Measurements from ENCODE around the gene IFT172. TPM values are rescaled to one million over a fixed set of nuclear protein-coding genes. Genes with fewer than 3 reads are reported as not detected.

Gene IFT172
- total RNA-seq, 4 donors from 2014 or later: 7.6 to 19.6 (median 13.5) TPM

GRCh38 chr2:27421660-27422250 lies 67.8 kb downstream of the IFT172 start:
- no peak overlapping the region for H3K27ac ChIP-seq
- WGBS, 2 donors: 78 to 88% methylated on average over 4 of the region's 4 CpGs
- no peaks in the 10 kb centered on the region for H3K36me3 ChIP-seq
- H3K27me3 ChIP-seq: no peaks in the 10 kb centered on the region
- no peak for TF ChIP-seq POLR2A (IDR thresholded peaks at IDR 0.05)
- TF ChIP-seq CTCF (IDR thresholded peaks at IDR 0.05): no peak
- H3K4me3 ChIP-seq: no peak overlapping the region
- no peaks in the 10 kb centered on the region for H3K4me1 ChIP-seq
- H3K9me3 ChIP-seq: no peaks in the 10 kb centered on the region
- no peak for DNase-seq
- intact Hi-C loops (cut with DNase I): no loop called here

- Histone ChIP-seq H3K9me3 (no peaks in the 10 kb centered on the region), H3K27me3 (no peaks in the 10 kb centered on the region), H3K4me3 (no peak overlapping the region), H3K36me3 (no peaks in the 10 kb centered on the region), H3K27ac (no peak overlapping the region), H3K4me1 (no peaks in the 10 kb centered on the region)
- intact Hi-C loops (cut with DNase I): no loop called here
- no peak for DNase-seq
- no peak for TF ChIP-seq CTCF (IDR thresholded peaks at IDR 0.05)
- no peak for TF ChIP-seq POLR2A (IDR thresholded peaks at IDR 0.05)
These were observed 68.5 kb downstream of the IFT172 start for GRCh38 chr2:27420996-27421395.

- intact Hi-C loops (cut with DNase I): no loop called here
- no peak for TF ChIP-seq POLR2A (IDR thresholded peaks at IDR 0.05)
- TF ChIP-seq CTCF (IDR thresholded peaks at IDR 0.05): no peak
- Histone ChIP-seq H3K27me3 (no peaks in the 10 kb centered on the region), H3K27ac (no peak overlapping the region), H3K4me3 (no peak overlapping the region), H3K4me1 (no peaks in the 10 kb centered on the region), H3K36me3 (no peaks in the 10 kb centered on the region), H3K9me3 (no peaks in the 10 kb centered on the region)
- WGBS, 2 donors: 88 to 100% methylated on average over 3 of the region's 6 CpGs
- no peak for DNase-seq
These were observed 73.4 kb downstream of the IFT172 start for GRCh38 chr2:27416151-27416550.

- TF ChIP-seq POLR2A (IDR thresholded peaks at IDR 0.05): no peak
- no peak for TF ChIP-seq CTCF (IDR thresholded peaks at IDR 0.05)
- H3K36me3 ChIP-seq: peaks cover 0 to 2% (median 0%) of the 10 kb centered on the region in 3 donors
- H3K4me3 ChIP-seq: no peak overlapping the region
- H3K9me3 ChIP-seq: no peaks in the 10 kb centered on the region
- H3K27ac ChIP-seq: no peak overlapping the region
- H3K27me3 ChIP-seq: no peaks in the 10 kb centered on the region
- intact Hi-C loops (cut with DNase I): no loop called here
- DNase-seq: no peak
- WGBS, 2 donors: 78 to 86% methylated on average over 9 of the region's 9 CpGs
- peaks cover 8 to 23% (median 12%) of the 10 kb centered on the region in 3 donors for H3K4me1 ChIP-seq
These were observed 77.0 kb downstream of the IFT172 start for GRCh38 chr2:27412419-27413152.

- TF ChIP-seq CTCF (IDR thresholded peaks at IDR 0.05) (no peak), POLR2A (IDR thresholded peaks at IDR 0.05) (peak in 2 of 4 donors; percentile 25 to 67)
- Histone ChIP-seq H3K27ac (peak within 1 kb of the TSS; percentile 88 to 94 (median 90)), H3K9me3 (no peaks in the 10 kb centered on the region), H3K4me3 (peak within 1 kb of the TSS; percentile 92 to 96 (median 96)), H3K4me1 (peaks cover 12 to 42% (median 20%) of the 10 kb centered on the region in 3 donors), H3K36me3 (peaks cover 0 to 23% (median 0%) of the 10 kb centered on the region in 3 donors), H3K27me3 (no peaks in the 10 kb centered on the region)
- DNase-seq: peak; percentile 53
- 0 to 4% methylated on average over 17 to 26 of the region's 82 CpGs for WGBS, 2 donors
- intact Hi-C loops (cut with DNase I): no loop called here
These were observed 80.0 kb downstream of the IFT172 start, which contains the start of gene PPM1G for GRCh38 chr2:27409321-27410073. TSS of gene PPM1G (minus strand) at chr2:27409591. CDS start at chr2:27409422, 169 bp downstream.
